AG09319 (cell line): ENCODE results near the gene FARP1.

ENCODE experiments used
- DNase-seq: peaks from one replicate; pipeline ENCODE4 v3.0.0-alpha.2; 2010; ENCODE audit warnings: low read depth; ENCODE audit errors: extremely low read depth
- TF ChIP-seq, protein P1 (sequence below): IDR thresholded peaks from 2 replicates; pipeline ENCODE4 v1.5.1; 2011; ENCODE audit warnings: low read depth, mild to moderate bottlenecking, inconsistent platforms, low read length, moderate library complexity

FARP1 gene

DNA sequence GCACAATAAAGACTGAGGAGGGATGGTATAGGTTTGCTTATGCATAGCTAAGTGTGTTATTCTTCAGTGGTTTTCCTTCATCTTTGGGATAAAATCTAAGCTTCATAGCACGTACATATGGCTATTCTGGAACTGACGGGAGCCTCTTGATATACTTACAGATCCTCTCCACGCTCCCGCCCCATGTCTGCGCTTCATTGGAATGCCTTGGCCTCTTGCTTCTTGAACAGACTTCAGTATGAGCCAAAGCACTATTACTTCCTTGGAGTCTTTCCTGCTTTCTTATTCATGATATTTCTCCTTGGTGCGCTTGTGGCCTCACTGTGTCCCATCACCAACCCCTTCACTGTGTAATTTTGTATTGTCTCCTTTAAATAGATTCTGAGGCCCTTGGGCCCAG, 145.3 kb downstream of the FARP1 start:
- TF ChIP-seq, protein P1, sequence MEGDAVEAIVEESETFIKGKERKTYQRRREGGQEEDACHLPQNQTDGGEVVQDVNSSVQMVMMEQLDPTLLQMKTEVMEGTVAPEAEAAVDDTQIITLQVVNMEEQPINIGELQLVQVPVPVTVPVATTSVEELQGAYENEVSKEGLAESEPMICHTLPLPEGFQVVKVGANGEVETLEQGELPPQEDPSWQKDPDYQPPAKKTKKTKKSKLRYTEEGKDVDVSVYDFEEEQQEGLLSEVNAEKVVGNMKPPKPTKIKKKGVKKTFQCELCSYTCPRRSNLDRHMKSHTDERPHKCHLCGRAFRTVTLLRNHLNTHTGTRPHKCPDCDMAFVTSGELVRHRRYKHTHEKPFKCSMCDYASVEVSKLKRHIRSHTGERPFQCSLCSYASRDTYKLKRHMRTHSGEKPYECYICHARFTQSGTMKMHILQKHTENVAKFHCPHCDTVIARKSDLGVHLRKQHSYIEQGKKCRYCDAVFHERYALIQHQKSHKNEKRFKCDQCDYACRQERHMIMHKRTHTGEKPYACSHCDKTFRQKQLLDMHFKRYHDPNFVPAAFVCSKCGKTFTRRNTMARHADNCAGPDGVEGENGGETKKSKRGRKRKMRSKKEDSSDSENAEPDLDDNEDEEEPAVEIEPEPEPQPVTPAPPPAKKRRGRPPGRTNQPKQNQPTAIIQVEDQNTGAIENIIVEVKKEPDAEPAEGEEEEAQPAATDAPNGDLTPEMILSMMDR: no peak
- DNase-seq: no peak

DNA sequence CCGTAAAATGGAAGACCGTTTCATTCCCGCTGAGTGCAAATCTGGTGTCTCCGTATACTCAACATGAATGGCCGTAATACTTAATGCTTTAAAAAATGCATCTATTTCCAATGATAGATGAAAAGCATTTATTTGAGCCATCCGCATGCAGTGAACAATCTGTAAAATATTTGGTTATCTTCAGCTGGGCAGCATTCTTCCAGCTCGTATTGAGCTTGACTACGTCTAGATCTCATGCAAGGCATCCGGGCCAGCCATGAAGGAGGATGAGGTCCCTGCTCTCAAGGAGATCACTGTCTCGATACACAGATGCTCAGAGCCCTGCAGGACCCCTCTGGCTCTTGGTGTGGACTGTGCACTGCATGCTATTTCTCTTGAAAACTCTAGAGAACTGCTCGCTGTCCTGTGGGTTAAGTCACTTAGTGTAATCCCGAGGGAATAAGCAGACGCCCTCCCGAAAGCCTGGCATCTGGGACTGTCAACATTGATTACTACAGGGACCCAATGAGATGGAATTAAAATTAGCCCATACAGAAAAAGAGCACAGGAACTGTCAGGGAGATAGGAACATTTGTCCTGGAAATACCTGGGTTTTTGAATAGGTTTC, 146.5 kb downstream of the FARP1 start:
- TF ChIP-seq, protein P1: no peak
- no peak for DNase-seq

DNA sequence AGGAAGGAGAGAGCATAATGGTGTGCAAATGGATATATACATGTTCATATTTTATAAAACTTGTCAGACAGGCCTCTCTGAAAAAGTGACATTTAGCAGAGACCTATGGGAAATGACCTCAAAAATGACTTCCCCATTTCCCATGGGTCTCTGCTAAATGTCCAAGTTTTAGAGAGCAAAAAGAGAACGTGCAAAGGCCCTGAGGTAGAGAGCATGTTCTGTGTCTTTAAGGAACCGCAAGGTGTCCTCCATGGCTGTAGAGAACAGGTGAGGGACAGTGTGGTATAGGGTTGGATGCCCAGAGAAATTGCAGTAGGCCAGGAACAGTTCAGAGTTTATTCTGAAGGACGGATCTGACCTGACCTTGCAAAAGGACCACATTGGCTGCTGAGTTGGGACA, 147.4 kb downstream of the FARP1 start:
- TF ChIP-seq, protein P1: no peak
- DNase-seq: no peak

DNA sequence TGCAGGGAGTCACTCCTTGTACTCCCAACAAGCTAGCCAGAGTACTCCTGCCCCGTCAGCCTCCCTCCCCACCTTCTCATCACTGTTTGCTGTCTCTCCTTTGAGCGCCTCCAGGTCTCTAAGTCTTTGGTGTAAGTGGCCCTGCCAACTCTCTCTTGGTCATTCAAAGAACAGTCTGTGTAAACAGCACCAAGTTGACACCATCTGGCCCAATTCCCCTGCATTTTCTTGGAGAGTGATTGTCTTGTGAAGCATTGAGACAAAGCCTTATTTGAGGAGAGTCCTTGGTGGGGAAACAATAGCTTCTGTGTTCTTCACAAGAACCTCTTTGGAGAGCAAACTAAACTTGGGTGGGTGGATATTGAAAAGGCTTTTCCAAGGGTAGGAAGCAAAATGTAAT, 148.8 kb downstream of the FARP1 start:
- DNase-seq: no peak
- TF ChIP-seq, protein P1: no peak

DNA sequence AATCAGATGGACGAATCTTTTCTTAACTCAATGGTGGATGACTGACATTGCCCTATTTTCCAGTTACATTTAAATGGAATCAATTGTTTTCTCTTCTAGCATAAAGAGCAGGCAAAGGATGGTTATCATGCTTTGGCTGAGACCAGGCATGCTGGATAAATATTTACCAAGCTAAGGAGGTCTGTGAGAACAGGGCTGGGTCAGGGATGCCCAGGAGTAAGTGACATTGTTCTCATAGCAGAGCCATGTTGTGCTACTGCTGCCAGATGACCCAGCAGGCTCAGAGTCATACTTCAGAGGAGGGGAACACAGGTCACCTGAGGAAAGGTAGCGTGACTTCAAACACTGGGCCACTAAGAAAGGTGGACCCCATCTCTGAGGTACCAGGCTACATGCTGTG, 150.2 kb downstream of the FARP1 start:
- TF ChIP-seq, protein P1: no peak
- no peak for DNase-seq

DNA sequence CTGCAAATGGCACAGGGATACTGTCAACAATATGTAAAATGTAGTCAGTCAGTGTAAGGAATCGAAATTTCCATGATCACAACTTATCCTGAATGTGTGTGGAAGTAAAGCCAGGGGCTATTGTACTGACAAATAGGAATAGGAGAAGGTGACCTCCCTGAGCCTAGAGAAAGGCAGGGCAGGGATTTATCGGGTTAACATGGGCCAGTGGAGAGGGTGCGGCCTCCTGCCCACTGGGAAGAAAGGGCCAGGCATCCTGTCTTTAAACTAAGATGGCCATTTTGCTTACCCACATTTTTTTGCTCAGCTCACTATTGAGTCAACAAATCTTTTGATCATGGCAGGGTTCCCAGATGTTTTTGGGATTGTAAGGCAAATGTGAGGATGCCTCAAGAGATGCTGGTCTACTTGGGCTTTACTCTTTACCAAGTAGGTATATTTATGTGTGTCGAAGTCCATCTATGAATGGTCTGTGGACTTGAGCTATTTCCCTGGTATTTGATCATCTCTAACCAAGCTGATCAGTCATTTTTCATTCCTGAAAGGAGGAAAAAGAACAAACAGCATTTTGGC, 150.8 kb downstream of the FARP1 start:
- no peak for DNase-seq
- TF ChIP-seq, protein P1: no peak

DNA sequence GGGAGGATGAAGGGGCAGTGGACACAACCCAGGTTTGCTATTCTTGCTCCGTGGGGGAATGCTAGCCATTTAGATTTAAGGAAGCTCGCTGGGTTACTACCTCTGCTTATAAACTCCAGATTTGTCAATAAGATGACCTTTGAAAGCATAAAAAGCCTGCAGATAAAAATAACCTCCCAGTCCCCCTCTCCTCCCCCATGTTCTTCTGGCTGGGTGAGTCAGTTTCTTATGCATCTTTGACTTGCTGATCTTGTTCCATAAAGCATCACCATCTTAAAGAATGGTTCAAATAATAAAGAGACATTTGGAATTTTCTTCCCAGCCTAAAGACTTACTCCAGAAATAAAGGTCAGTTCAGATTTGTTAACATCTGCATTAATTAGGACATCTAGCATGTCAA, 152.5 kb downstream of the FARP1 start:
- TF ChIP-seq, protein P1: no peak

More for the DNA sequence above, 152.5 kb downstream of the FARP1 start:
- DNase-seq: no peak
